Ecto neural progenitor cell (in vitro differentiated cells): Measurements from ENCODE around the gene CAPN14.

Experiments
- DNase-seq: peaks from one replicate; pipeline ENCODE4 v3.0.0-alpha.2; 2018; ENCODE audit warnings: low spot score

Gene CAPN14

DNA sequence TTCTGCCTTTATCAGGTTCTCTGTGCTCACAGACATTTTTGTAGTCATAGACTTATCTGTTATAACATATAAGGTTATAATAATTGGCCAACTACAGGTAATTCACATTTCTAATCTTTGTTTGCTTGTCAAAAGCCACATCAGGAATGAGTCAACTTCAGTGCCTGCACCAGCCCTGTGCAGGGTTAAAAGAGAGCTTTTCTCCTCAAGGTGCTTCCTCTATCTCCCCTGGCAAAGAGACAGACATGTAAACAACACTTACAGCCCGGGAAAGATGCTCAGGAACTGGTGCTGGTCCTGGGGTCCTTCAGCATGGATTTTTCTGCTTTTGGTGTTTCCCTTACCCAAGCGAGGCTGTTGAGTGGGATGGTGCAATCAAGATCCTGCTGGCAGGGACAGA lies 9.0 kb upstream of the CAPN14 start:
- DNase-seq: no peak

DNA sequence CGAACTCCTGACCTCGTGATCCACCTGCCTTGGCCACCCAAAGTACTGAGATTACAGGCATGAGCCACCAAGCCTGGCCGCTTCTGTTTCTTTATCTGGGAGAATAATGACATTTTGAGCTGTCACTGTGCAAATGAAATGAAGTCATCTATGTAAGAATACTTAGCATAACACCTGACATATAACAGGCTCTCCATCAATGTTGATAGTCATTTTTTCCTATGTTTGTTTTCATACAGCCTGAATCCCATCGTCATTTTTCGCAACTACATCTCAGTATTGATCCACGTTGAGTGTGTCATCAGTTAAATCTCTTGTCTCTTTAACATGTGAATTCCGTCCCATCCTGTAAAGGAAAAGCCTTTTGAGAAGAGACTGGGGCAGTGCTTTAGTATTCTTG lies 6.4 kb upstream of the CAPN14 start:
- DNase-seq: no peak

DNA sequence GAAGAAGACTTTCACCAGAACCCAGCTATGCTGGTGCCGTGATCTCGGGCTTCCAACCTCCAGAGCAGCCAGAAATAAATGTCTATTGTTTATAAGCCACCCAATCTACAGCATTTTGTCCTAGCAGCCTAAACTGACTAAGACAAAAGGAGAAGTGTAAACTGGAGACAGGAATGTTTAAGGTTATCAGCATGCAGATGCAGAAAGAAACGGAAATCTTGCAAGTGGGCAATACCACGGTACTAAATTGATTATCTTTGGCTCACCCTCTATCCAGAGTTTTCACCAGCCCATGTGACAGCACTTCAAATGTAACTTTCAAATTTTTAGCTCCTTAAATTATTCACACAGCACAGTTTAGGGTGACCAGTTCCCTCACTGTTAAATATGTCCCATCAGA lies 5.7 kb upstream of the CAPN14 start:
- no peak for DNase-seq

DNA sequence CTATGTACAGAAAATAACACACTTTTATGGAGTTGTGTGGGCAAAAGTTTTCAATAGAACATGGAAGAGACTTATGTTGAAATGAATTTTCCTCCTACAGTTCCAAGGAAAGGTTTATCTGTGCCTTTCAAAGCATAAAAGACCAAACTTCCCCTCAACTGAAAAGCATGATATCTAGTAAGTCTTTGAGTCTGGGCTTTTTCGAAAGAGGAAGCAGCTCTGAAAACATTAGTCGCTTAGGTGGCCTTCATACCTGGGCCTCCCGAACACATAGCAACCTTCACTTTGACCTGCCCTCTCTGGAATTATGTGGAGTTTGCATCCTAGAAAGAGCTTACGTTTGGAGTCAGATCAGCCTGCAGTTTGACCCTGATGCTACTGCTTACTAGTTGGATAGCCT lies 4.8 kb upstream of the CAPN14 start:
- no peak for DNase-seq

DNA sequence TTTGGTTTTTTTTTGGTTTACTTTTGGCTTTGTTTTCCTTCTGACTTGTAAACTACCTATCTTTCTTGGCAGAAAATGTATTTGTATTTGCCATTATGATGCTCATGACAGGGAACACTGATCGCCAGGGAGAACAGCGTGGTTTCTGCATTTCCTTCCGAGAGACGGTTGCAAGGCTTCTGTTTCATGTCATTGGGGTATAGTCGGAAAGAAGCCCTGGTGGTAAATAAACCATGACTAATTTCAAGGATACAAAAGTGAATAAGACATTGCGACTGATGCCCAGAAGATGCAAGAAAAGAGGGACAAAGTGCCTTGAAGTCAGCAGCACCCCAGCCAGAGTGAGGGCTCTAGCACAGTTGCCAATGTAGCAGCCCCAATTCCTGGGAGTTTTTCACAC lies 4.2 kb upstream of the CAPN14 start:
- no peak for DNase-seq

DNA sequence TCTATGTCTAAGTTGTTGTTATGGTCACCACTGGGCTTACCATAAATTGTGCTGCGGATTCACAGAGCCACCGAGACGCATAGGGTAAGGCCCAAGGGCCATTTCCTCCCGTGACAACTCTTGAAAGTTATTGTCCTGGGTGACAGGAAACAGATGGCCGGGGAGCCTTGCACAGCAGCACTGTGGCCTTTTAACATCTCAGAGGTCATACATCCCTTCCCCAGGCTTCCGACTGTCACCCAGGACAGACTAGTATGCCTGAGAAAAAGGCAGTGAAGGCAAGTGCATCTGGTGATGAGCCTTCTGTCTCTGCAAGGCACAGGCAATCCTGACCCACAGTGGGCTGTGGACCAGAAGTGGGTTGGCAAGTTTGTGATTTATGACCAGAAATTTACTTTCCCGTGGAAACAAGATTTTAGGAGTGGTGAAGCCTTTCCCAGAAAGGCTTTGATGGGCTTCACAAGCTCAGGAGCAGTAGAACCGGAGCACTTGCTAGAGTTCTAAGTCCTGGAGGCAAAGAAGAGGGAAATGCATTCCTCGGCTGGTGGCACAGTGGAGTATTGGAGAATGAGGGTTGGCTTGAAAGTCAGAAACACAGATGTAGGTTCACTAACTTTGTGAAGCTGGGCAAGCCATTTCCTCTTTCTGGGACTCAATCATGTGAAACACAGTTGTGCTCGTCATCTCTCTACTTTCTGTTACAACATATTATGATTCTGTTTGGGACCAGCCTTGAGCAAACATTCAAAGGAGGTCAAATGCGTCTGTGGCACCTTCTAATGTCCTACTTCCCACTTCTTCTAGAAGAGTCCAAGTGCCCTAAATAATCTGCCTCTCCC lies 2.0 kb upstream of the CAPN14 start:
- no peak for DNase-seq

DNA sequence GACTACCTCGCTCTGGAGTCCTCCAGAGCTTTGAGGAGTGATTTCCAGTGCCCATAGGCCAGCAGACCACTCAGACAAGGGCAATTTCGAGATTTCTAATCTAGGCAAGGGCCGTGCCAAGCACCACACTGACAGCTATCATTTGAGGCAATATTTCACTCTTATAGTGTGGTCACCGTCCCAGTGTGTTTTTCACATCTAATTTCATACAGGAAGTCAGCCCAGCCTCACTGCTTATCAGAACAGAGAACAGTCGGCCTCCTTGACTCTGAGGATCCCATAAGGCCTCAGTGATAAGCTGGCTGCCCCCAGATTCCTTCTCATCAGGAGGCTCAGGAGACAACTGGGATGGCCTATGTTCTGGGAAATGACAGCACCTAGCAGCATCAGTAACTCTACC lies 581 bp downstream of the CAPN14 start:
- no peak for DNase-seq

DNA sequence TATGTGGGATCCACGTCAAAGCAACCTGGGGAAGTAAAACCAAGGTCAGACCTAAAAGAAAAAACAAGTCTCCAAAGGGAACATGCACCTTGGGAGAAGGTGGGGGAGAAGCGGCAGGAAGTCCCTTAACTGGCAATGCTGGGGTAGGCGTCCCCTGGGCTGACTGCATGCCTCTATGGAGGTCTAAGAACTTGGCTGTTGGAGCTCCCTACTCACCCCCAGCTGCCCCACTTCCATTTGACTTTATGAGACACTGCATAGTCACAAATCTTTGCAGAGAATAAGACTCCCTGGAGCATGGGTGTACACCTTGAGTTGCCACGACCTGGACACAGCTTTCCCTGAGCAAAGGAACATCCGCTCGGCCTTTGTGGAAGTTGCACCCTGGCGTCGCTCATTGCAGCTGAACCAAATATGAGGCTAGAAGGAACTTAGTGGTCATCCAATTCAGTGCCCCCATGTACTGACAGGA lies 2.8 kb downstream of the CAPN14 start:
- no peak for DNase-seq

DNA sequence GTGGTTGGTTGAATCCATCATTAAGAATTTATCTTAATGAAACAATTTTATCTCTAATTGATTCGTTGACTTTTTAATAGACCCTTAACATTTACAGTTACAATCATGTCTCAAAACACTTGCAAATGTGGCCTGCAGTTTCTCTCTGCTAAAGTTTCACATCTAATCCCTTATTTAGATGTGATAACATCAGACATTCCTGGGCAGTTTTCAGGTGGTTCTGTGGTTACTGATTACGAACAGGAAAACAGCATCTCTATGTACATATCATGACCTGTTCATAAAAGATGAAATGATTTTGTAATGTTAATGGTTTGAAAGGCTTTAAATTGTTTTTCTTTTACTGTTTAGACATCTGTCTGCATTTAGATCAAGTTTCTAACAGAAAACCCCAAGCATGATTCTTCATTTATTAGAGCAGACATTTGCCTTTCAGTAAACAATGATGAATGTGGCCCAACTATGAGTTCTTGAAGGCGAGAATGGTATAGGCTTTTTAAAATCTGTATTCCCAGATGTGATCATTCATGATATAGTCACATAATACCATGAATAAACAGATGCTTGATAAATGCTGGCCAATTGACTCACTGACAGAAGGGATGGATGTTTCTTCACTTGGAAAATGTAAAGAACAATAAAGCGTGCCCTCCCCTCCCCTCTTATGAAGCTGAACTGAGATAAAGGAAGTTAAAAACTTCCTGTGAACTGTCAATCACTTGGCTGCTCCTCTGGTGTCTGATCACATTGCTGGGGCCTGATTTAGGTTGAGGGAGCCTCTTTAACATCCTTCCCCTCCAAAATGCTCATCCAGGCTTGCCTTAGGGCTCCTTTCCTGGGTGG lies 3.5 kb downstream of the CAPN14 start:
- DNase-seq: no peak

DNA sequence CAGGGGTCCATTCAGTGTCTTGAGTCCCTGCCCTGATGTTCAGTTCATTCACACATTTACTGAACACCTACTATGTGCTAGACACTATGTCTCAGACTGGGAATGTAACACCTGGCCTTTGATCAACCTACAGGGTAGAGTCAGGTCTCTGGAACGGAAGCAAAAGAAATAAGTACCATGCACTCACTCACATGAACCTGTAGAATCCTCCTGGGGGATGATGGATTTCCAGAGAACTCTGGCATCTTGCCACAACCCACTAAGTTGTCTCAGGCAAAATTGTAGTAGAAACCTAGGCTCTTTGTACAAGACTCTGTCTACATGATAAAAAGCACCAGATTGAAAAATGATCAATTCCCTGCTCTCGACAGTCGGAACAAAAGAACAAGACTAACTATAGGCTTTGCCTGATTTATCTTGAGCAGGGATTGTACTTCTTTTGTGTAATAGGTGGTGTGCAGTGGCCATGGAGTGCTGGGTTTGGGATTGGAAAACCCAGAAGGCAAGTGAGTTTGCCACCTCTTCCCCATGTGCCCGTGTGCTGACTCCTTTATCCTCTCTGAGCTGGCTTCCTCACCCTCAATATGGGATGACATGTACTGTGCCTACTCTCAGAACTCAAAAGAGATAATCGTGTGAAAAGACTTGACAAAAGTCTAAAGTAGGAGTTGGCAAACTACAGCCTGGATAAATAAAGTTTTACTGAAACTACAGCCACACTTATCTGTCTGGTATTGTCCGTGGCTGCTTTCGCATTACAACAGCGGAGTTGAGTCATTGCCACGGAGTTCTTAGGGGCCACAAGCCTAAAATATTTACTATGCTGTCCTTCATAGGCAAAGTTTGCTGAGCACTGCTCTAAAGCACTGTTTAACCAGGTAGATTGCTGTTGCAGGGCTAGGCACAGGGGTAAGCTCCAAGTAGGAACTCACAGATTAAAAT lies 4.4 kb downstream of the CAPN14 start:
- no peak for DNase-seq

DNA sequence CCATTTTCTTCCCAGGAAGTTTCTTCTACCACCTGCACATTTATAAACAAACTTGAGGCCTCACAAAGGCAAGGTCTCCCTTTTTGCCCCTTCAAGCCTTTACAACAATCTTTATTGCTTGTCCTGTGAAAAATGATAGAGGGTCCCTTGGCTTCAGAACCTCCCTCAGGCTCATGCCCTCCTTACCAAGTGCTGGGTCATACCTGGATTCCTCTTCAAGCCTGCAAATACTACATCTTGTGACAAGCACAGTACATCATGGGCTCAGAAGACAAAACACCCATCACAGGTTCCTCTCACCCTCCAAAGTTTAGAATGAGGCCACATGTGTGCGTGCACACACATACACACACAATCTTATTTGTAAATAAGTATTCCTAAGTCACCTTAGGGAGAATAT lies 9.1 kb downstream of the CAPN14 start:
- no peak for DNase-seq

DNA sequence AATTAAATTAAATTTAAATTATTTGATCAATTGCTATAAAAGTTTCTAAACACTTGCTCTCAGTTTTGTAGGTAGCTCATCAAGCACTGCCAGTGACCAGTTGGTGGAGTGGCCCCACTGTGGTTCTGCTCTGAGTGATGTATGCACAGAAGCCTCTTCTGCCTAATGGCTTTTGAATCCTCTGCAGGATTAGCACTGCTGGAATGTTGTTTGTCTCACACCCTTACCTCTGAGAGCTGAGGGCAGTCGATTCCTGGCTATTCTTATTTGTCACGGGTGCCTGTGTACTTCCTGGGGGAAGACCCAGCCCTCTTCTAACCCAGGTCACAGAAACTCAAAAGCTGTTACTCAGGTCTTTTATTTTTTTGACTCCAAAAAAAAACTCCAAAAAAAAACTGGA lies 9.5 kb downstream of the CAPN14 start:
- DNase-seq: no peak

DNA sequence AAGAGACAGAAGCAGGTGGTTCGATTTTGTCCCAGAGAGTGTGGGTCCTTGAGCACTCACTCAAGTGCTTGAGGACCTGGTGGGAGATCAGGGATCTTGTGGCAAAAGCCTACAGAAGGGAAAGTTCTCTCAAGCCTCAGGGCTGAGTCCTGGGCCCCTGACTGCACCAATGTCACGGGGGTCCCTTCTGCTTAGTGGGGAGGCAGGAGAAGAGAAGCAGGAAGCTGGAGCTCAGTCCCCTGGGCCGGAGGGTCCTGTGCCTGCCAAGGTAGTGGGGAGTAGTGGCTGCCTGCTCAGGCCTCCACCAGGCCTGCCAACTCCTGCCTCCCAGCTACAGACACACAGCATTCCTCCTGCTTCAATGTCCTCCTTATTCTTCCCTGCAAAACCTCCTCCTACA lies 11.7 kb downstream of the CAPN14 start:
- DNase-seq: no peak

DNA sequence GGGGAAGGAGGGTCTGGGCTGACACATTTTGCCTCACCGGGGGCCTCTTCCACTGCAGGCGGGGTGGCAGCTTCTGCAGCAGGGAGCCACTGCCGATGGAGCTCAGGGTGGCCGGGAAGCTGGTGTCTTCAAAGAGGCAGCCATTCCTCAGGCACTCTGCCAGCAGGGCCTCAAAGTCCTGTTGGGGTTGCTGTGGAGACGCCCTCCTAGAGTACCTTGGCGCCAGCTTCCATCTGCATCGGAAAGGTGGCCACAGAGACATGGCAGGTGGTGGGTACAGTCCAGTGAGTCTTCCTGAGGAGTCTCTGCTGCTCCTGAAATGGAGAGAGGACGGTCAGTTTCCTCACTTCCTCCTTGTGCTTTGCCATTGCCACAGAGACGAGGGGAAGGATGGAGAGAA lies 12.1 kb downstream of the CAPN14 start:
- DNase-seq: no peak

DNA sequence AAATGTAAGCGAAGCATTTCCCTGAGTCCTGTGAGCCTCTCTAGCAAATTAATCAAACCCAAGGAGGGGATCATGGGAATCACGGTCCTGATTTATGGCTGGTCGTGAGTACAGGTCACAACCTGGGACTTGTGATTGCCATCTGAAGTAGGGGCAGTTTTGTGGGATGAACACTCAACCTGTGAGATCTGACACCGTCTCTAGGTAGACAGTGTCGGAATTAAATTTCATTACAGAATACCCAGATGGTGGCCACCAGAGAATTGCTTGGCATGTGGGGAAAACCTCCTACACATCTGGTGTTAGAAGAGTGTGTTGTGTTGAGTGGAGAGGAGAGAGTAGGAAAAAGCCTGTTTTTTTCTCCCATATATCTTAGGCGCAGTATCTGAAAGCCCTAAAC lies 12.5 kb downstream of the CAPN14 start:
- no peak for DNase-seq

DNA sequence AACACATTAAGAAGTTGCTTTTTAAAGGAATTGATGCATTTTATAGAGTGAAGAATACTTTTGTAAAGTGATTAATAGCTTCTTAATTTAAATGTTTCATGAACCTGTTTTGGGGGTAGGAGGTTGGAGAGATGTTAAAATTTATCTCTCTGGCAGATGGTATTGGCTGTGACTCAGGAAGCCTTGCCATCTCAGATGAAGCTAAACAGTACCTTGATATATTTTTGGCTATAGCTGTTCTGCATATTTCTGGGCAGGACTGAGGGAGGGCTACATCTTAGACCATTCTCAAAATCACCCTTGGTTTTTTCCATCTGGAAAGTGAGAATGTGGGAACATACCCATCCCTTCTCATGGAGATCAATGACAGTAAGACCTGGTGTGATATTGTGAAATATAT lies 13.4 kb downstream of the CAPN14 start:
- DNase-seq: no peak

DNA sequence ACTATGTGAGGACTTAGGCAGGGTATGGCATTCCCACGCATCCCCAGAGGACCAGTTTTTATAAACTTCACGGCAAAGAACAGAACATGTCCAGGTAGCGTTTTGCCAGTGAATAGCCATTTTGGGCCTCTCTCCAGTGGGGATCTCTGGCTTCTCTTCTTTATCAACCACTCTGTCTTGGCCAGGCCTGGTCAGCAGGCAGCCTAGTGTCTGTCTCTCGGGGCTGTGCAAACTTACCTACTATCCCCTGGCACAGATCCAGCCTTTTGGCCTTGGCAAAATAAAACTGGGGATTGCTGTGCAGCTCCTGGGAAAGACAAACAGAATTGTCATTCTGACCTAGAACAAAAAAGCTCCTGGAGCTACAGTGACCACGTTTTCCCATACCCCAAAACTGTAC lies 14.5 kb downstream of the CAPN14 start:
- no peak for DNase-seq

DNA sequence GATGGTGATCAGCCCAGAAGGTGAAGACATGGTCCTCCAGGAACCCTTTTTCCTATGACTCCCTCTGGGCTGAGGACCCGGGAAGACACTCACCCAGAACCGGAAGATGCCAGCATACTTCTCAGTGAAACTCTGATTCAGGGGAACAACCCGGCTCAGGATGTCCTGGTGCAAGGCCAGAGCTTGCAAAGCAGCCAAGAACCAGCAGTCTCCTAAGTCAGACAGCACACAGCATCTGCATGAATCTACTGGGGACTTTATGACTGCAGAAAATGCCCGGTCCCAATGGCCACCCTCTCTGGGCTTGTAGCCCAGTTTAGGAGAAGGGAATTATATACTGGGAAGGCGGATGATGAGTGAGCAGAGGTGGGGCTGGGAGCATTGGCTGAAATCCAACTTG lies 15.3 kb downstream of the CAPN14 start:
- no peak for DNase-seq

DNA sequence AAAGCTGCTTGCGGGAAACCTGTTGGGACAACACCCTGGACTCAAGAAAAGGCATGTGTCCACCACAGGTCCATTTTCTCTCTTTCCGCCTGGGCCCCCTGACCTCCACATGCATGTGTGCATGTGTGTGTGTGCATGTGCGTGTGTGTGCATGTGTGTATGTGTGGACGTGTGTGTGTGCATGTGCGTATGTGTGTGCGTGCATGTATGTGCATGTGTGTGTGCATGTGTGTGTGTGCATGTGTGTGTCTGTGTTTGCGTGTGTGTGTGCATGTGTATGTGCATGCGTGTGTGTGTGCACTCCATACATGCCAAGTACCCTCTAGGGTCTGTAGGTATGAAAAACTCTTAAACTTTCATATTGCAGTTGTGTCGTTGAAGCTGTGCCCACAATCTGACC lies 16.3 kb downstream of the CAPN14 start:
- no peak for DNase-seq

DNA sequence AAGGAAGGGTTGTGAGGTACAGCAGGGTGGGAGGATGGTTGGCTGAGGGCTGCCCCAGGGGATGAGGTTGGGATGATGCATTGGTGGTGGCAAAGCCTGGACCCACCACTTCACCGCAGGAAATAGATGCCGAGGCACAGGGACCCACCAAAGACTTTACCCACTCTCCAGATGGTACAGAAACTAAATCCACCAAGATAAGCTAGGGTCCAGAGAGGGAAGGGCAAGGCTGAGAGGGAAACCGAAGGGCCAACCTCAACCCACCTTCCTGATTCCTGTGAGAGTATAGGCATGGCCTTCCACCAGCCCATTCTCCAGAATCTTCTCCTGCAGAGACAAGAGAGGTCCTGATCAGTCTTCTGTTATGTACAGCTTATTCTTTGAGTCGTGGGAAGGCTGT lies 18.1 kb downstream of the CAPN14 start:
- peak; percentile 6 for DNase-seq

DNA sequence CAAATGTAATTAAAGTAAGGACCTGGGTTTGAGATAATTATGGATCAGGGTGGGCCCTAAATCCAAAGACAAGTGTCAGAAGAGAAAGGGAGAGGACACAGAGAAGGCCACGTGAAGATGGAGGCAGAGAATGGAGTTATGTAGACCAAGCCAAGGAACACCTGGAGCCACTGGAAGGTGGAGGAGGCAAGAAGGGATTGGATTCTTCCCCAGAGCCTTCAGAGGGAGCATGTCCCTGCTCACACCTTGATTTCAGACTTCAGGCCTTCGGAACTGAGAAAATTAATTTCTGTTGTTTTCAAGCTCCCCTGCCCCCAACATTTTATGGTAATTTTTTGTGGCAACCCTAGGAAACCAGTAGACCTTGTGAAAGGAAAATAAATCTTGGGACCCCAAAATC lies 19.6 kb downstream of the CAPN14 start:
- no peak for DNase-seq

DNA sequence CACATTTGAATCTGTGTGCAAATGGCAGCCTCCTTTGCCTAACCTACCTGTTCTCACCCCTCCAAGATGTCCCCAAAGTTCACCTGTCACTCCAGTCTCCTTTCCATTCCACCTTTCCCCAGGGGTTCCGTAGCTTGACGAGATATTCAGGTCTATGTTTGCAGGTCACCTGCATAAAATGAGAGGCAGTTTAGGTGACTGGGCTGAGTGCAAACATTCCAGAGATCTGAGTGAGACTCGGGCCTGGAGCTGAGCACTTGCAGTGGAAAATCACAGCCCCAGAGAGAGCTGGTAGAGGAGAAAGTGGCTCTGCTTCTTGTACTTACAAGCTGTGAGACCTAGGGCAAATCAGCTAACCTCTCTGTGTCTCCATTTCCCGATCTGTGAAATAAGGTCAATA lies 20.1 kb downstream of the CAPN14 start:
- DNase-seq: no peak
